NCI-H2107 treated with DMSO at 0.1 percent for 48 hours (cell line): ENCODE results near the gene SCN11A.
"Not testable (repeated sequence)": the region's sequence is repeated elsewhere in the genome, so short reads cannot be mapped to it uniquely, and the experiment has no call there.

Experiments
- DNase-seq: peaks from one replicate; lab custom pipeline; 2025; ENCODE audit not compliant: unreplicated experiment; lab: John Stamatoyannopoulos, UW

SCN11A gene

GRCh38 chr3:39067286-39067685, 15.5 kb upstream of the SCN11A start:
- no peak for DNase-seq

DNA sequence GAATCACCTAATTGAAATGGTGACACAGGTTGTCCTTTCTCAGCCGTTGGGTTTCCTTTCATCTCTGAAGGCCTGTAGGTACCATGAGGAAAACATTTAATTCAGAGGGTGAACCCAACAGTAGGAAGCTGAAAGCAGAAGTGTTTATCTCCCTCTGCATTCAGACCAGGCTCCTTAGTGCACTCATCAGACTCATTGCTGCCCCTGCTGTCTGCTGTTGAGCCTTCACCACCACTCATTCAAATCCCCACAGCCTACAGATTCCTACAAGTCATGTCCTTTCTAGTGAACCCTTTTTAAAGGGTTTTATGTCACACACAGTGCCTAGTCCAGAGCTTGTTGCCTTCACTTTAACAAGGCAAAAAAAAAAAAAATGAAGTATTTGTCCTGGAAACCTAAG, 13.5 kb upstream of the SCN11A start:
- no peak for DNase-seq

DNA sequence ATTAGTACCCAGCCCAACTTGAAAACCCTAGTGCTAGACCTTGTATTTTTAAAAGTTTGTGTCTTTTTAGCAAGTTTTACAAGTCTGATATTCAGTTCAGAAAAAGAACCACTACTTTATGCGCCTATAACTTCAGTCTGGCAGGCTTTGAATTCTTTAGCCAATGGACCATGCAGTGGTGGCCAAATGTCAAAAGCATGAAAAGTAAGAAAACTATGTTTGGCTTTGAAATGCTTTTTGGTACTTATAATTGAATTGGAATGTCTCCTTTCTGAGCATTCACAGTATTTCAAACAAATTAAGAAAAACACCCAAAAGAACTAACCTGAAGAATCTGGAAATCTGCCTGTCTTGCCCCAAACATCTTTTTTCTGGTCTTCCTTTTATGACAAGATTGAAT, 12.9 kb upstream of the SCN11A start:
- no peak for DNase-seq

DNA sequence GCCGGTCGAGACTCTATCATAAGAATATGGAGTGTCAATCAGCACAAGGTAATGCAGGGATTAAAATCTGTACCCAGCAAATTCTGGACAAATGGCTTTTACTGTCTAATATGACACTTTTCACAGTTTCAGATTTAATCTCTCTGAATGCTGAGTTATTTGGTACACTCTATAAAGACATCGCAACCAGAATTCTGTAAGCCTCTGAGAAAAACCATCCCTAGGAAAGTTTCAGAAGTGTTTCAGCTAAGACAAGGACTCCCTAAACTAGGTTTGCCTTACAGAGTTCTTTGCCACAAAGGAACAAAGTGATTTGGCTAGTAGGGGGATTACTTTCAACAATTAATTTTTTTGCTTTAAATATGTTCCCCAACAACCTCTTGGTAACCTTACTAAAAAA, 11.4 kb upstream of the SCN11A start:
- DNase-seq: no peak

DNA sequence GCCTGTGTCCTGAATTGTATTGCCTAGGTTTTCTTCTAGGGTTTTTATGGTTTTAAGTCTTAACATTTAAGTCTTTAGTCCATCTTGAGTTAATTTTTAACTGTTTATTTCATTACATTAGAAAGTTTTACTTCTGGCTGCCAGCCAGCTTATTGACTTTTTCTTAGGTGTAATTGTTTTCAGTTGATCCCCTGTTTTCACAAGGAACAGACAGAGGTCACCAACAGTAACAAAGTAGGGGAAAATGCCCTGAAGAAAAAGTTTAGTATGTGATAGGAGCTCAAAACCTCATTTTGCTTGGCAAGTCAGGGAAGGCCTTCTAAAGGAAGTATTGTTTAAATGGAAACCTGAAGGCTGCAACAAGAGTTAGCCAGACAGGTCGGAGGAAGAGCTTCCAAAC, 10.4 kb upstream of the SCN11A start:
- no peak for DNase-seq

- not testable (repeated sequence) for DNase-seq
Observed at GRCh38 chr3:39061228-39061627, 9.5 kb upstream of the SCN11A start.

- DNase-seq: no peak
Observed at GRCh38 chr3:39056151-39056550, 4.4 kb upstream of the SCN11A start.

- no peak for DNase-seq
Observed at GRCh38 chr3:39053696-39054095, 2.0 kb upstream of the SCN11A start.

DNA sequence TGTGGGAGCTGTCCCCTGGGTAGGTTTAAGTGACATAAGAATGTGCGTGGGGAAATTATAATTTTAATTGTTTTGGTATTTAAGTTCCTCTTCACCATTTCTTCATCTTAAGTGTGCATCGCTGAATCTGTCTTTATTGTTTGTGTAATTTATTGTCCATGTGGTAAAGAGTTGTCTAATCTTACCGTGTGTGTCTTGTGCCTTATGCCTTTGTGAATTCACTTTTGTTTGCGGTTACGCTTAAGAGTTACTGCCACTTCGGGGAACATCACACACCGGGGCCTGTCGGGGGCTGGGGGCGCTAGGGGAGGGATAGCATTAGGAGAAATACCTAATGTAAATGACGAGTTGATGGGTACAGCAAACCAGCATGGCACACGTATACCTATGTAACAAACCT, 839 bp upstream of the SCN11A start:
- no peak for DNase-seq

- DNase-seq: no peak
Observed at GRCh38 chr3:39050029-39050428, 1.7 kb downstream of the SCN11A start.

- no peak for DNase-seq
Observed at GRCh38 chr3:39038165-39038564, 13.6 kb downstream of the SCN11A start.

DNA sequence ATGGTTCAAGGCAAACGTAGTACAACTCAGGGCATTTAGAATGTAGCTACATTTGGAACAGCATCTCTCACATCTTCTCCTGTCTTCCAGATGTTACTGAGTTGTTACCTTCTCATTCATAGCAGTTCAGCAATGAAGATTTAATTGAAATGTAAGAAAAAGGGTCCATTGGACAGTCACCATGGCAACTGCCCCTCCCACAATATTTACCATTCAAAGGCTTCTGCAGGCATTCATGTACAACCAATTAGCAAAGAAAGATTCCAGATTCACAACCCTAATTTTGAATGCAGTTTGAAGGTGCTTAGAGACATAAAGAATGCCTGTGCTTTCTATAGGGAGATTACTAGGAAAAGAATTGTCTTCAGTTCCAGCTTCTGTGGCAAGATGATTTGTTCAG, 22.2 kb downstream of the SCN11A start:
- DNase-seq: no peak

DNA sequence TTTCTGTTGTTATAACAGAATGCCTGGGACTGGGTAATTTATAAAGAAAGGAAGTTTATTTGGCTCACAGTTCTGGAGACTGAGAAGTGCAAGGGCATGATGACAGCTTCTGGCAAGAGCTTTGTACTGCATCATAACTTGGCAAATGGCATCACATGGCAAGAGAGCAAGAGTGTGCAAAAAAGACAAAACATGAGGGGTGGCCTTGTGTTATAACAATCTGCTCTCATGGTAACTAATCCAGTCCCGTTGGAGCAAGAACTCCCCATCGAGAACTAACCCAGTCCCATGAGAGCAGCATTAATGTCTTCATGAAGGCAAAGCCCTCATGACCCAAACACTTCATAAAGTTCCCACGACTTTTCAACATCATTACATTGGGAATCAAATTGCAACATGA, 23.2 kb downstream of the SCN11A start:
- no peak for DNase-seq

GRCh38 chr3:39025222-39025970, 26.3 kb downstream of the SCN11A start:
- no peak for DNase-seq

DNA sequence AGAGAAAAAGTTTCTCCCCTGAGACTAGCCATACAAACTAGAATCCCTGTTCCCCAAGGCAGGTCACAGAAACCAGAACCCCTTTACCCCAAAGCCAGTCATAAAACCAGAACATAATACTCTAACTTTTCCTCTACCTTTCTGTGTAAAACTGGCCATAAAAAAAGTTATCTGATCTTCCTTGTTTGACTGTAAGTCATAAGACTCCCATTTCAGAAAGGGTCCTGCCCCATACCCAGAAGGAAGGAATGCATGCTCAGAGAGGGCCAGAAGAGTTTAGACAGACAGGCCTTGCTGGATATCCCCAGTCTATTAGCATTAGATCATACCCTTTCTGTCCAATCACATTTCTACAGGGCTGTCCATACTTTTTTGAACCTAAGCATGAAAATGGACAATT, 27.2 kb downstream of the SCN11A start:
- no peak for DNase-seq

- DNase-seq: no peak
Observed at GRCh38 chr3:39022286-39022630, 29.5 kb downstream of the SCN11A start.

- DNase-seq: no peak
Observed at GRCh38 chr3:39021465-39022285, 30.1 kb downstream of the SCN11A start.

DNA sequence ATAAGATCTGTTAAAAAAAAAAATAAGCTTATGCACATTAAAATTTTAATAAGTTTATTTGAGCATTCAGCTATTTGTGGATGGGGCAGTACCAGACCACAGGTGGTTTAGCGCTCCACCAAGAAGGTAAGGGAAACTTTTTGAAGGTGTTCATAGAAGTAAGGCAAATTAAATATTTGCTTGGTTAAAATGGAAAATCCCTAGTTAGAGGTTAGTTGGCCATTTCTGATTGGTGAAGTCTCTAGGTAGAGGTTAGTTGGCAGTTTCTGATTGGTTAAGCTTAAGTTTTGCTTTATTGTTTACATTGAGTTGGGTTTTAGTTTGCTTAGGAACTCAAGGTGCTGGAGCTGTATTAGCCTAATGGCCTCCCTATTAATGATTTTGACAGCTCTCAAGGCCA, 30.7 kb downstream of the SCN11A start:
- DNase-seq: no peak

GRCh38 chr3:39019299-39019698, 32.4 kb downstream of the SCN11A start:
- no peak for DNase-seq

DNA sequence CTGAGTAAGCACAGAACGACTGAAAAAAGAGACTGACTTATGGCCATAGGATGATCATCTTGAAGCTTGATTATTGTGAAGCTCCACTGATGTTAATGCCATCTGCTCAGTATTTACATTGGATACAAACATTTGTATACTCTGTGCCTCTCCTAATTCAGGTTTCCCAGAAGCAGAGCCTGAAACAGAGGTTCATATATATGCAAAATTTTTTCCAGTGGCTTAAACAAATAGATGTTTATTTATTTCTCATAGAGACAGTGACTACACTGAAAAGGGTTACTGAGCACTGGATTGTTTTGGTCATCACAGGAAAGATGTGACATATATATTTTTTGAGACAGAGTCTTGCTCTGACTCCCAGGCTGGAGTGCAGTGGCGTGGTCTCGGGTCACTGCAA, 36.3 kb downstream of the SCN11A start:
- no peak for DNase-seq

DNA sequence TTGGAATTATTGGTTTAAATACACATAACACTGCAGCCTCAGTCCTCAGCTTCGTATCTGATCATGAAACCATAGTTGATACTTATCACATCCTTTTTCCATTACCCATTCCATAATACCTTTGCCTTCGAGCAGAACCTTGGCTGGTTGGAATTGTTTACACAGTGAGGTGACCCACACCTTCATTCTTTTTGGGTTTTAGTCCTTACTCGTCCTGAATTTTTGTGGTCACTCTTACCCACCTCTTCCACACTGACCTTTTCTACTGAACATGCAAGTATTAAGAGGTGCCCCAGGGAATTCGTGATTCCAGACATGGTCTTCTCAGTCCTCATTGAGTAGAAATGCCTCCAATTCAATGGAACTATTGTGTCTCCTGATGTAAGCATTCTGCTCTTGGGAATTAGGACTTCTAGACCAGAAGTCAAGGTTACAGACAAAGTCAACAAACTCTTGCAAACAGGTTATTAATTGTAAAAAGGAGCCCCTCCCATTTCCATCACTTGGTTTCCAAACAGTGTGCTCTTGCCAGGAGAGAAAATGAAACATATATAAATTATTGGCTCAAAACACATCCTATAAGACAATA, 37.7 kb downstream of the SCN11A start:
- DNase-seq: no peak

DNA sequence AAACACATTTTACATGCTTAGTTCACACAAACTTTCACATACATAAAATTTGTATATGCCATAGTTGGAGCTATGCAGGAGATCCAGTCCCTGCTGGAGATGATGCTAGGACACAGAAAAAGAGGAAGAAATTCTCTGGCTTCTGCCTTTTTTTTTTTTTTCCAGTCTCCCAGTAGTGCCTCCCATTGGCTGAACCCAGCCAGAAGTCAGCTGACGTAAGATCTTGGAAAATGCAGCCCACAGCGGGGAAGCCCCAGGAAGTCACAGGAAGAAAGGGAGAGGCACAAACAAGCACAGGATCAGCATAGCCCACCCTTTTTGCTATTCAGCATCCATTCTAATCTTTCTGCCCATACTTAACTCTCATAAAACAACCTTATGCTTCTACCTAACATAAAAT, 38.5 kb downstream of the SCN11A start:
- DNase-seq: no peak
